ENCODE data around the gene RPRD1A. TPM values are rescaled to one million over a fixed set of nuclear protein-coding genes. Genes with fewer than 3 reads are reported as not detected.
"Not testable (repeated sequence)": the region's sequence is repeated elsewhere in the genome, so short reads cannot be mapped to it uniquely, and the experiment has no call there.

RPRD1A gene, protein sequence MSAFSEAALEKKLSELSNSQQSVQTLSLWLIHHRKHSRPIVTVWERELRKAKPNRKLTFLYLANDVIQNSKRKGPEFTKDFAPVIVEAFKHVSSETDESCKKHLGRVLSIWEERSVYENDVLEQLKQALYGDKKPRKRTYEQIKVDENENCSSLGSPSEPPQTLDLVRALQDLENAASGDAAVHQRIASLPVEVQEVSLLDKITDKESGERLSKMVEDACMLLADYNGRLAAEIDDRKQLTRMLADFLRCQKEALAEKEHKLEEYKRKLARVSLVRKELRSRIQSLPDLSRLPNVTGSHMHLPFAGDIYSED
- total RNA-seq = 34.3 TPM

DNA sequence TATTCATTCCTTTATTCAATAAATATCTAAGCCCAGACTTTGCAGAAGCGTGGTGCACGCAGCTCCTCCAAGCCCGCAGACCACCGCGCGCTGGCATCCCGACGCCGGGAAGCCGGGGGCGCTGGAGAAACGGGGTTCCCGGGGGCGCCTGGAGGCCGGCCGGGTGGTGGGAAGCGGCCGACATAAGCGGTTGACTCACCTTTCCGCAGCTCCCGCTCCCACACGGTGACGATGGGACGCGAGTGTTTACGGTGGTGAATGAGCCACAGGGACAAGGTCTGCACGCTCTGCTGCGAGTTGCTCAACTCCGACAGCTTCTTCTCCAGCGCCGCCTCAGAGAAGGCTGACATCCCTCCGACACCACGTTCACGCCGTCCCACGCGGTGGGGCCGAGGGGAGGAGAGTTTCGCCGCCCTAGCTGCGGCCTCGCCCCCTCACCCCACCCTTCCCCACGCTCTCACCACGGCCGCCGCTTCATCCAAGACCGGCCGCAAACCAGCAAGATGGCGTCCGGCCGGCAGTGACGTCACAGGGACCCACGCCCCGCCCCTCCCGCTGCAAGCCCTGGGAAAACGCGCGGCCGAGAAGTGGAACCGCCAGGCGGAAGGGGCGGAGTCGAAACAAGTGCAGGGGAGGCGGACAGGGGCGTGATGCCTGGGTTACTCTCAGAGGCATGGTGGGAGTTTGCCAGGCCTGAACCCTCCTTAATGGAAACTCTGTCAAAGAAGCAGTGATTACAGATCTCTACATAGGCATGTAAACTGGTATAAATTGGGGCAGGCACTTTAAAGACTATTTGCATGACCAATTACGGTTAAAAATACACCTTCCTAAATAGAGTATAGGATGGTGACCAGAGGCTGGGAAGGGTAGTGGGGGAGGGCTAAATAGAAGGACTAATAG lies at the start of gene RPRD1A:
Gene RPRD1A (minus strand): TSS at position 505 of the 903 bp plus-strand sequence. CDS start 155 bp downstream, at position 350.
- Histone ChIP-seq H3K9me3 (ENCODE audit: low read depth, low read length) (no peaks in the 10 kb centered on the region), H3K27me3 (ENCODE audit: insufficient read depth, low read length) (no peaks in the 10 kb centered on the region), H3K4me3 (ENCODE audit: low read length) (peak within 1 kb of the TSS; percentile 78), H3K4me1 (ENCODE audit: insufficient read depth, low read length) (peaks cover 32% of the 10 kb centered on the region)

- not testable (repeated sequence) for H3K9me3 ChIP-seq (ENCODE audit: low read depth, low read length); H3K4me3 ChIP-seq (ENCODE audit: low read length); H3K4me1 ChIP-seq (ENCODE audit: insufficient read depth, low read length); H3K27me3 ChIP-seq (ENCODE audit: insufficient read depth, low read length)
Observed at GRCh38 chr18:36116771-36117170, 49.4 kb upstream of the RPRD1A start.

- no peaks in the 10 kb centered on the region for H3K9me3 ChIP-seq (ENCODE audit: low read depth, low read length)
- no peaks in the 10 kb centered on the region for H3K4me1 ChIP-seq (ENCODE audit: insufficient read depth, low read length)
- no peaks in the 10 kb centered on the region for H3K27me3 ChIP-seq (ENCODE audit: insufficient read depth, low read length)
- H3K4me3 ChIP-seq (ENCODE audit: low read length) = no peak overlapping the region
Observed at GRCh38 chr18:36114738-36115137, 47.4 kb upstream of the RPRD1A start.

- Histone ChIP-seq H3K4me1 (ENCODE audit: insufficient read depth, low read length) (no peaks in the 10 kb centered on the region), H3K9me3 (ENCODE audit: low read depth, low read length) (no peaks in the 10 kb centered on the region), H3K4me3 (ENCODE audit: low read length) (no peak overlapping the region), H3K27me3 (ENCODE audit: insufficient read depth, low read length) (no peaks in the 10 kb centered on the region)
Observed at GRCh38 chr18:36114251-36114650, 46.9 kb upstream of the RPRD1A start.

GRCh38 chr18:36112302-36112701 lies 44.9 kb upstream of the RPRD1A start:
- H3K4me3 ChIP-seq (ENCODE audit: low read length) = no peak overlapping the region
- H3K9me3 ChIP-seq (ENCODE audit: low read depth, low read length) = no peaks in the 10 kb centered on the region
- no peaks in the 10 kb centered on the region for H3K27me3 ChIP-seq (ENCODE audit: insufficient read depth, low read length)
- no peaks in the 10 kb centered on the region for H3K4me1 ChIP-seq (ENCODE audit: insufficient read depth, low read length)

DNA sequence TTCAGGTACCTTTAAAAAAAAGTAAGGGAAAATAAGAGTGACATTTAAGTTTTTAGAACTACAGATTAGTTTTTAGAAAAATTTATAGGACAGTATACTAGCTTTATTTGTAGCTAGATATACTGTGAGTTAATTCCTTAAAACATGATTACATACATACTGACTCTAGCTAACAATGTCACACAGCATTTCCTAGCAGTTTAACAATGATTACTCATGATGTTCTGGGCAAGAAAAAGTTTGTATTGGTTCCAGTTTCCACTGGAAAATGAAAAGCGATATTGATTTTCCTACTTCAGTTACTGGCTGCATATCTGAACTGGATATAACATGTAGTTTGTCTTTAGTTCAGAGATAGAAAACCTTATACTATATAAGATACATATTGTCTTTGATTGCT lies 42.4 kb upstream of the RPRD1A start:
- H3K4me1 ChIP-seq (ENCODE audit: insufficient read depth, low read length) = no peaks in the 10 kb centered on the region
- no peaks in the 10 kb centered on the region for H3K9me3 ChIP-seq (ENCODE audit: low read depth, low read length)
- no peaks in the 10 kb centered on the region for H3K27me3 ChIP-seq (ENCODE audit: insufficient read depth, low read length)
- H3K4me3 ChIP-seq (ENCODE audit: low read length) = no peak overlapping the region

DNA sequence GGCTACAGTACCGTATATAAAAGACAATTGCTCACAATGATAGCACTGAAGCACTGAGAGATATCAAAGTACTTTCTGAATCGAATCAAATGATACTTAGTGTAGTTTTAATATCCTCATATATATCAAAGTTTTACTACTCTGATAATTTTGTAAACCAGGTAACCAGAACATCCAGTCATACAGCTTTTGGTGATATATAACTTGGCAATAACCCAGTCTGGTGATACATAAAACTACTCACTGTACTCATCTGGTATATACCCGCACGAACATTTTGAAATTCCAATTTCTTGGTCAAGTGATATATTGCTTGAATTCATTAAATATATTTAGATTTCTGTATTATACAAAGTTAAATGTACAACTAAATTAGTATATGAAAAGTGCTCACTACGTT lies 41.2 kb upstream of the RPRD1A start:
- Histone ChIP-seq H3K9me3 (ENCODE audit: low read depth, low read length) (no peaks in the 10 kb centered on the region), H3K4me1 (ENCODE audit: insufficient read depth, low read length) (no peaks in the 10 kb centered on the region), H3K27me3 (ENCODE audit: insufficient read depth, low read length) (no peaks in the 10 kb centered on the region), H3K4me3 (ENCODE audit: low read length) (no peak overlapping the region)

DNA sequence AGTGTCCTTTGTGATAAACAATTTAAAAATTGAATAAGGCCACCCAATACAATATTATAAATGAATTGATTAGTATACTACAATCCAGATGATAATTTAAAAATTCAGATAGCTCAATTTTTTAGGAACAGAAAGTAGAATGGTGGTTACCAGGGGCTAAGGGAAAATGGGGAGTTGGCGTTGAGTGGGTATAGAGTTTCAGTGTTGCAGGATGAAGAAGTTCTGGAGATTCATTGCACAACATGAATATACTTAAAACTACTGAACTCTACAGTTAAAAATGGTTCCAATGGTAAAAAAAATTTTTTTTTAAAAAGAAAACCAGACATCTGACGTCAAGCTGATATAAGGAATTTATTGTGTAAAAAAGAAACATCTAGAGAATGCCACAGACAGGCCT lies 40.8 kb upstream of the RPRD1A start:
- Histone ChIP-seq H3K4me1 (ENCODE audit: insufficient read depth, low read length) (no peaks in the 10 kb centered on the region), H3K4me3 (ENCODE audit: low read length) (no peak overlapping the region), H3K27me3 (ENCODE audit: insufficient read depth, low read length) (no peaks in the 10 kb centered on the region), H3K9me3 (ENCODE audit: low read depth, low read length) (no peaks in the 10 kb centered on the region)

DNA sequence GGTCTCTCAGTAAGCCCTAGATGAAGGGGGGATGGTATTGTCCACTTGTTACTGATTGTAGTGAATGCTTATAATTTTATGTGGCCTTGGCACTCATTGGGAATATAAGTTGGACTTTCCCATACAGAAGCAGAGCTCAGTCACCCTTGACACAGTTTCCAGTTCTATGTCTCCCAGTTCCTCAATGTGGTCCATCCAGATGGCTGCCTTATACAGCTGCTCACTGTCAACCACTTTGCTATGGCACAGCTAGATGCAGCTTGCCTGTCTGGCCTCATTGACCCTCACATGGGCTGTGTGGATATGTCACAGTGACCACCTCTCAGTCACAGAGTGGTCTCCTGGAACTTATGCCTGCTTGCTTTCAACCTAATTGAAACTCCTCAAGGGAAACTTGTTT lies 40.1 kb upstream of the RPRD1A start:
- no peaks in the 10 kb centered on the region for H3K27me3 ChIP-seq (ENCODE audit: insufficient read depth, low read length)
- no peaks in the 10 kb centered on the region for H3K9me3 ChIP-seq (ENCODE audit: low read depth, low read length)
- no peak overlapping the region for H3K4me3 ChIP-seq (ENCODE audit: low read length)
- H3K4me1 ChIP-seq (ENCODE audit: insufficient read depth, low read length) = no peaks in the 10 kb centered on the region

- no peaks in the 10 kb centered on the region for H3K9me3 ChIP-seq (ENCODE audit: low read depth, low read length)
- H3K4me3 ChIP-seq (ENCODE audit: low read length) = no peak overlapping the region
- H3K27me3 ChIP-seq (ENCODE audit: insufficient read depth, low read length) = no peaks in the 10 kb centered on the region
- no peaks in the 10 kb centered on the region for H3K4me1 ChIP-seq (ENCODE audit: insufficient read depth, low read length)
Observed at GRCh38 chr18:36104749-36105148, 37.4 kb upstream of the RPRD1A start.

DNA sequence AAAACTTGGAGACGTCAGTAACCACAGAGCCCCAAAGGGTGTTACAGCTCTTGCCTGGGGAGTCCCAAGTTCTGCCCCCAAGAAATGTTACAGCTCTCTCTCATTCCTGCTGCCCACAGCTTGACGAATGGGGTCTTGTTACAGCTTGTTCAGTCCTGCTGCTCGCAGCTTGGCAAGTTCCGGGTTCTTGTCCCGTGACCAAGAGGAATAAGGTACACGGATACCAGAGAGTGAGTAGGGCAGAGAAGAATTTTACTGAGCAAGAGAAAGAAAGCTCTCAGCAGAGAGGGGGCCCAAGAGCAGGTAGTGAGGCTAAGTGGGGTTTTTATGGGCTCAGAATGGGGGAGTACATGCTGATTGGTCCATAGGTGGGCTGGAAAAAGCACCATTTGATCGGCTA lies 34.6 kb upstream of the RPRD1A start:
- Histone ChIP-seq H3K4me1 (ENCODE audit: insufficient read depth, low read length) (no peaks in the 10 kb centered on the region), H3K4me3 (ENCODE audit: low read length) (no peak overlapping the region), H3K27me3 (ENCODE audit: insufficient read depth, low read length) (no peaks in the 10 kb centered on the region), H3K9me3 (ENCODE audit: low read depth, low read length) (no peaks in the 10 kb centered on the region)

DNA sequence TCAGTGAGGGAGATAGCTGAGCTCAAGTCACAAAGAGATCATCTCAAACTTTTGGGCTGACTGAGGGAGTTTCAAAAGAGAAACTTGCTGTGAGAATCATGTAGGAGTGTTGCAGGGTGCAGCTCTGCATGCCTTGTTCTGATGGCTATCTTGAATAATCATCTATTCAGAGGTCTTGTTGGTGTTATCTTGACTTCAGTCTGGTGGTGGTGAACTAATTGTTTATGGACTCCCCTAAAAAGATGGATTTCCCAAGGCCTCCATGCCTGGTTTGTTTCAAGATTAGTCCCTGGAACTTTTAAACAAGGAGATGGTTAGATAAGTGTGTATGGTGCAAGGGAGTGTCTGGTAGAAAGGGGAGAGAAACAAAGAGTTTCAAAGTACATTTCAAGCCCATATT lies 32.0 kb upstream of the RPRD1A start:
- H3K27me3 ChIP-seq (ENCODE audit: insufficient read depth, low read length) = no peaks in the 10 kb centered on the region
- no peaks in the 10 kb centered on the region for H3K9me3 ChIP-seq (ENCODE audit: low read depth, low read length)
- H3K4me3 ChIP-seq (ENCODE audit: low read length) = no peak overlapping the region
- H3K4me1 ChIP-seq (ENCODE audit: insufficient read depth, low read length) = no peaks in the 10 kb centered on the region

DNA sequence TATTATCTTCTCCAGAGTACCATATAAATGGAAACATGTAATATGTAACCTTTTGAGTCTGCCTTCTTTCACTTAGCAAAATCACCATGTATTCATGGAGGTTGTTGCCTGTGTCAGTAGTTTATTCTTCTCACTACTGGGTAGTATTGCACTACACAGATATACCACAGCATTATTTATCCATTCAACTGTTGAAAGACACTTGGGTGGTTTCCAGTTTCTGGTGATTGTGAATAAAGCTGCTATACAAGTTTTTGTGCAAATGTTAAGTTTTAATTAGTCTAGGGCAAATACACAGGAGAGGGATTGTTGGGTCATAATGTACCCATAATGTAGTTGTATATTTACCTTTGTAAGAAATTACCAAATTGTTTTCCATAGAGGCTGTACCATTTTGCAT lies 29.6 kb upstream of the RPRD1A start:
- no peak overlapping the region for H3K4me3 ChIP-seq (ENCODE audit: low read length)
- H3K27me3 ChIP-seq (ENCODE audit: insufficient read depth, low read length) = no peaks in the 10 kb centered on the region
- no peaks in the 10 kb centered on the region for H3K9me3 ChIP-seq (ENCODE audit: low read depth, low read length)
- H3K4me1 ChIP-seq (ENCODE audit: insufficient read depth, low read length) = no peaks in the 10 kb centered on the region

GRCh38 chr18:36095936-36096519 lies 28.7 kb upstream of the RPRD1A start:
- Histone ChIP-seq H3K27me3 (ENCODE audit: insufficient read depth, low read length) (no peaks in the 10 kb centered on the region), H3K9me3 (ENCODE audit: low read depth, low read length) (no peaks in the 10 kb centered on the region), H3K4me1 (ENCODE audit: insufficient read depth, low read length) (no peaks in the 10 kb centered on the region), H3K4me3 (ENCODE audit: low read length) (no peak overlapping the region)

DNA sequence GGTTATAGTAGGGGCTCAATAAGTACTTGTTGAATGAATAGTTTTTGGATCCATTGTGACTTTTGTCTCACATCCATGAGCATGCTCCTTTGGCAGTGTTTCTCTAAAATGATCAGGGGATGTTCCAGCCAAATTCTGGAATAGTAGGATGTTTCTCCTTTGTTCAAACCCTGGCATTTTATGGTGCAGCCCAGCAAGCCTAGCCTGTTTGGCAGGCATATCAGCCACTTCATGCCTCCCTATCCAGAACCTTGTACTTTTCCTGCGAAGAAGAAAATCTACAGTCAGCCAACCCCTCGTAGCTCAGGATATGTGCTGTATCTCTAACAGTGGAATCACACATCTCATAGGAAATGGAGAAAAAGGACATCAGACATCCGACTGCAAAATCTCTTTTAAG lies 27.1 kb upstream of the RPRD1A start:
- H3K4me1 ChIP-seq (ENCODE audit: insufficient read depth, low read length) = no peaks in the 10 kb centered on the region
- H3K9me3 ChIP-seq (ENCODE audit: low read depth, low read length) = no peaks in the 10 kb centered on the region

More for the DNA sequence above, 27.1 kb upstream of the RPRD1A start:
- Histone ChIP-seq H3K4me3 (ENCODE audit: low read length) (no peak overlapping the region), H3K27me3 (ENCODE audit: insufficient read depth, low read length) (no peaks in the 10 kb centered on the region)

All from mononuclear cell (primary cell).